Prostate gland (tissue), 2 donors: ENCODE measurements around the gene GUCA2A. TPM values are rescaled to one million over a fixed set of nuclear protein-coding genes. Genes with fewer than 3 reads are reported as not detected.

Experiments used
- DNase-seq: peaks from one replicate; pipeline ENCODE4 v3.0.0-alpha.2; 2019; ENCODE audit warnings: low spot score
- H3K27ac ChIP-seq, 2 donors: fragments of 200-600 bp; sonication (generic); 2 replicates each; pipeline ENCODE4 v1.5.1; 2017 to 2019
- H3K27me3 ChIP-seq: fragments of 200-600 bp; sonication (generic); replicated peaks from 2 replicates; pipeline ENCODE4 v1.5.1; 2019; ENCODE audit not compliant: insufficient read depth
- H3K36me3 ChIP-seq, 2 donors: fragments of 200-600 bp; sonication (generic); 1 replicate in 1 of 2; 2 replicates in 1 of 2; pipeline versions ENCODE4 v1.5.1 to v1.8.1; 2017 to 2019
- H3K4me1 ChIP-seq: fragments of 200-600 bp; sonication (generic); replicated peaks from 2 replicates; pipeline ENCODE4 v1.5.1; 2019
- H3K4me3 ChIP-seq, 2 donors: fragments of 200-600 bp; sonication (generic); 2 replicates each; pipeline ENCODE4 v1.5.1; 2017 to 2019
- H3K9me3 ChIP-seq: fragments of 200-600 bp; sonication (generic); 2 replicates; pipeline ENCODE4 v1.5.1; 2017
- CTCF ChIP-seq, 4 experiments: fragments of 200-600 bp in 2 of 4; fragments of 450-650 bp in 2 of 4; sonication (generic) in 2 of 4; IDR thresholded peaks; 1 replicate in 3 of 4; 2 replicates in 1 of 4; pipeline ENCODE4 v1.5.1; 2016 to 2019; ENCODE audit warnings: antibody characterized with exemption in 4 of 4, mild to moderate bottlenecking in 2 of 4, moderate library complexity in 2 of 4
- POLR2A ChIP-seq: fragments of 450-650 bp; IDR thresholded peaks from one replicate; pipeline ENCODE4 v1.6.1; 2016; ENCODE audit warnings: antibody characterized with exemption, mild to moderate bottlenecking
- POLR2AphosphoS5 ChIP-seq: sonication (generic); formaldehyde crosslinking; IDR thresholded peaks from one replicate; pipeline ENCODE4 v1.6.1; 2017; ENCODE audit warnings: antibody characterized with exemption
- WGBS: methylation state at CpG from one replicate; pipeline ENCODE4 v1.1.5; 2018; 5-methylcytosine and 5-hydroxymethylcytosine counted together
- intact Hi-C: fragments of 100-400 bp; cut with DNase I; formaldehyde crosslinking; loops from one replicate; pipeline ENCODE4 v1.14.2; 2022
- total RNA-seq, 2 donors: library from RNA; depleted of rRNA; stranded (reverse); fragments of >200 nt; gene quantifications; one replicate each; pipeline ENCODE4 v1.1.0, GENCODE V29; 2016

Gene GUCA2A
- total RNA-seq, 2 donors from 2014 or later = not detected

DNA sequence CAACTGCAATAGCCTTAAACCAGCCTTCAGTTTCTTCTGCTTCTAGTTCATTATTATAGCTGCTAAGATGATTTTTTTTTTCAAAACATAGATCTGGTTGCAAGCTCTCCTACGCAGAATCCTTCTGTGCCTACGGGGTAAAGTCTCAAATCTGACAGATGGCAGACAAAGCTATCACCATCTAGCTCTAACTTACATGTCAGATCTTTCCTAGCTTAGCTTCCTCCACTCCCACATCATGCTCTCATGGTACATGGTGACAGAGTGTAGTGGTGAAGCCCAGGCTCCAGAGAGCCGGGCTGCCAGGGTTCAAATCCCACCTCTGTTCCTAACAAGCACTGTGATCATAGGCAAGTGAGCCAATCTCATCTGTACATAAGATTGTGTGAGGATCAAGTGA is 35.6 kb downstream of the GUCA2A start:
- Histone ChIP-seq H3K27me3 (no peaks in the 10 kb centered on the region), H3K9me3 (no peaks in the 10 kb centered on the region), H3K36me3 (no peaks in the 10 kb centered on the region), H3K4me1 (no peaks in the 10 kb centered on the region), H3K4me3 (no peak overlapping the region), H3K27ac (no peak overlapping the region)
- 93% methylated on average over 3 of the region's 3 CpGs for WGBS
- intact Hi-C loops = no loop called here
- TF ChIP-seq POLR2A = no peak
- no peak for TF ChIP-seq CTCF (IDR thresholded peaks at IDR 0.05)
- no peak for TF ChIP-seq POLR2AphosphoS5
- no peak for DNase-seq

DNA sequence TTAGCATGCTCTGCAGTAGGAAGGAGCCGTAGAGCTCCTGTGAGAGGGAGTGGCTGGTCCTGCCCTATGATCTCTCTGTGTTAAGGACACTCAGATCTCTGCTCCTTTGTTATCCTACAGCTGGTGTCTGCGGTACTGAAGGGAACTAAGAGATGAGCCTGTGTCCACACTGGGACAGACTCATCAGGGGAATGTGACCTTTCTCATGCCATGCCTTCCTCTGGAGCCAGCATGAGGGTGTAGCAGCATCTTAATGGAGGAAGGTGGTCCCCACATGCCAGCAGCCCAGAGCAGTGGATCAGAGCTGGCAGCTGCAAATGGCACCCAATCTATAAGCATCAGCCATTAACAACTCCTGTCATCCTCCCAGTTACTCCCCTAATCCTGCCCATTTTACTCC is 36.0 kb downstream of the GUCA2A start:
- WGBS = 63% methylated on average over 2 of the region's 2 CpGs
- Histone ChIP-seq H3K4me3 (no peak overlapping the region), H3K27me3 (no peaks in the 10 kb centered on the region), H3K27ac (no peak overlapping the region), H3K36me3 (no peaks in the 10 kb centered on the region), H3K9me3 (no peaks in the 10 kb centered on the region), H3K4me1 (no peaks in the 10 kb centered on the region)
- DNase-seq = no peak
- no peak for TF ChIP-seq POLR2AphosphoS5
- TF ChIP-seq POLR2A = no peak
- TF ChIP-seq CTCF (IDR thresholded peaks at IDR 0.05) = no peak
- intact Hi-C loops = no loop called here

- WGBS = 68% methylated on average over 6 of the region's 6 CpGs
Measured at GRCh38 chr1:42127767-42128166, 36.8 kb downstream of the GUCA2A start.

GRCh38 chr1:42125552-42125951 is 39.0 kb downstream of the GUCA2A start:
- Histone ChIP-seq H3K4me3 (no peak overlapping the region), H3K27me3 (no peaks in the 10 kb centered on the region), H3K9me3 (no peaks in the 10 kb centered on the region), H3K4me1 (no peaks in the 10 kb centered on the region), H3K36me3 (no peaks in the 10 kb centered on the region), H3K27ac (no peak overlapping the region)
- no peak for DNase-seq
- no peak for TF ChIP-seq POLR2AphosphoS5
- TF ChIP-seq POLR2A = no peak
- no peak for TF ChIP-seq CTCF (IDR thresholded peaks at IDR 0.05)
- intact Hi-C loops = no loop called here
- WGBS = 44% methylated on average over 1 of the region's 1 CpG

More at GRCh38 chr1:42127767-42128166, 36.8 kb downstream of the GUCA2A start:
- Histone ChIP-seq H3K4me3 (no peak overlapping the region), H3K27me3 (no peaks in the 10 kb centered on the region), H3K36me3 (no peaks in the 10 kb centered on the region), H3K4me1 (no peaks in the 10 kb centered on the region), H3K9me3 (no peaks in the 10 kb centered on the region), H3K27ac (no peak overlapping the region)
- intact Hi-C loops = no loop called here
- DNase-seq = no peak
- TF ChIP-seq POLR2AphosphoS5 = no peak
- no peak for TF ChIP-seq CTCF (IDR thresholded peaks at IDR 0.05)
- TF ChIP-seq POLR2A = no peak

DNA sequence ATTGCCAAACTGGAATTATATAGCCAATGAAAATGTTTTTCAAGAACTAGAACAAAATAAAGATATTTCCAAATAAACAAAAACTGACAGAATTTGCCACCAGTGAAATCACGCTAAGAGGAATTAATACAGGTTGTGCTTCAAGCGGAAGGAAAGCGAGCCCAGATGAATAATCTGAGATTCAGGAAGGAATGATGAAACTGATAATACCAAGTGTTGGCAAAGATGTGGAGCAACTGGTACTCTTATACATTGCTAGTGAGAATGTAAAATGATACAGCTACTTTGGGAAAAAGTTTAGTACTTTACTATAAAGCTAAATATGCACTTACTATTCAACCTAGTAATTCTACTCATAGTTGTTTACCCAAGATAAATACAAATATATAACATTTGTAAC is 42.1 kb downstream of the GUCA2A start:
- TF ChIP-seq POLR2A = no peak
- no peak for TF ChIP-seq POLR2AphosphoS5
- TF ChIP-seq CTCF (IDR thresholded peaks at IDR 0.05) = no peak
- Histone ChIP-seq H3K4me3 (no peak overlapping the region), H3K4me1 (no peaks in the 10 kb centered on the region), H3K27ac (no peak overlapping the region), H3K36me3 (no peaks in the 10 kb centered on the region), H3K9me3 (no peaks in the 10 kb centered on the region), H3K27me3 (no peaks in the 10 kb centered on the region)
- 97% methylated on average over 3 of the region's 3 CpGs for WGBS
- no peak for DNase-seq
- intact Hi-C loops = no loop called here
